ENCODE results near the gene FREM3.

Gene FREM3

GRCh38 chr4:143623896-143624295 is 76.6 kb downstream of the FREM3 start:
- Histone ChIP-seq H3K27ac (ENCODE audit: low read length) (no peak overlapping the region), H3K27me3 (ENCODE audit: control insufficient read depth in 1 of 2, insufficient read depth in 2 of 2, low read length in 2 of 2) (no peaks in the 10 kb centered on the region), H3K4me3 (ENCODE audit: low read length in 2 of 2) (no peak overlapping the region), H3K9me3 (ENCODE audit: control insufficient read depth in 2 of 2, low read length in 2 of 2) (no peaks in the 10 kb centered on the region), H3K36me3 (ENCODE audit: control insufficient read depth in 2 of 2, insufficient read depth in 2 of 2, low read length in 2 of 2) (no peaks in the 10 kb centered on the region), H3K9ac (ENCODE audit: low read length in 2 of 2) (no peak overlapping the region), H3K4me1 (ENCODE audit: control insufficient read depth, insufficient read depth, low read length) (peaks cover 13% of the 10 kb centered on the region)

GRCh38 chr4:143618811-143619210 is 81.7 kb downstream of the FREM3 start:
- no peak overlapping the region for H3K9ac ChIP-seq (ENCODE audit: low read length in 2 of 2)
- H3K9me3 ChIP-seq (ENCODE audit: control insufficient read depth in 2 of 2, low read length in 2 of 2): no peaks in the 10 kb centered on the region
- no peaks in the 10 kb centered on the region for H3K36me3 ChIP-seq (ENCODE audit: control insufficient read depth in 2 of 2, insufficient read depth in 2 of 2, low read length in 2 of 2)
- H3K27me3 ChIP-seq (ENCODE audit: control insufficient read depth in 1 of 2, insufficient read depth in 2 of 2, low read length in 2 of 2): no peaks in the 10 kb centered on the region
- no peak overlapping the region for H3K4me3 ChIP-seq (ENCODE audit: low read length in 2 of 2)
- no peaks in the 10 kb centered on the region for H3K4me1 ChIP-seq (ENCODE audit: control insufficient read depth, insufficient read depth, low read length)
- no peak overlapping the region for H3K27ac ChIP-seq (ENCODE audit: low read length)

- H3K9ac ChIP-seq (ENCODE audit: low read length in 2 of 2): no peak overlapping the region
- no peak overlapping the region for H3K27ac ChIP-seq (ENCODE audit: low read length)
- no peaks in the 10 kb centered on the region for H3K4me1 ChIP-seq (ENCODE audit: control insufficient read depth, insufficient read depth, low read length)
- no peaks in the 10 kb centered on the region for H3K27me3 ChIP-seq (ENCODE audit: control insufficient read depth in 1 of 2, insufficient read depth in 2 of 2, low read length in 2 of 2)
- H3K4me3 ChIP-seq (ENCODE audit: low read length in 2 of 2): no peak overlapping the region
- H3K9me3 ChIP-seq (ENCODE audit: control insufficient read depth in 2 of 2, low read length in 2 of 2): no peaks in the 10 kb centered on the region
- H3K36me3 ChIP-seq (ENCODE audit: control insufficient read depth in 2 of 2, insufficient read depth in 2 of 2, low read length in 2 of 2): no peaks in the 10 kb centered on the region
Measured at GRCh38 chr4:143617994-143618679, 82.3 kb downstream of the FREM3 start.

GRCh38 chr4:143616771-143617170 is 83.7 kb downstream of the FREM3 start:
- Histone ChIP-seq H3K9me3 (ENCODE audit: control insufficient read depth in 2 of 2, low read length in 2 of 2) (no peaks in the 10 kb centered on the region), H3K27me3 (ENCODE audit: control insufficient read depth in 1 of 2, insufficient read depth in 2 of 2, low read length in 2 of 2) (no peaks in the 10 kb centered on the region), H3K36me3 (ENCODE audit: control insufficient read depth in 2 of 2, insufficient read depth in 2 of 2, low read length in 2 of 2) (no peaks in the 10 kb centered on the region), H3K9ac (ENCODE audit: low read length in 2 of 2) (no peak overlapping the region), H3K27ac (ENCODE audit: low read length) (no peak overlapping the region), H3K4me3 (ENCODE audit: low read length in 2 of 2) (no peak overlapping the region), H3K4me1 (ENCODE audit: control insufficient read depth, insufficient read depth, low read length) (no peaks in the 10 kb centered on the region)

- H3K36me3 ChIP-seq (ENCODE audit: control insufficient read depth in 2 of 2, insufficient read depth in 2 of 2, low read length in 2 of 2): no peaks in the 10 kb centered on the region
- peaks cover 0 to 4% of the 10 kb centered on the region in 2 donors for H3K9me3 ChIP-seq (ENCODE audit: control insufficient read depth in 2 of 2, low read length in 2 of 2)
- H3K9ac ChIP-seq (ENCODE audit: low read length in 2 of 2): no peak overlapping the region
- H3K4me3 ChIP-seq (ENCODE audit: low read length in 2 of 2): no peak overlapping the region
- H3K4me1 ChIP-seq (ENCODE audit: control insufficient read depth, insufficient read depth, low read length): no peaks in the 10 kb centered on the region
- no peaks in the 10 kb centered on the region for H3K27me3 ChIP-seq (ENCODE audit: control insufficient read depth in 1 of 2, insufficient read depth in 2 of 2, low read length in 2 of 2)
- no peak overlapping the region for H3K27ac ChIP-seq (ENCODE audit: low read length)
Measured at GRCh38 chr4:143609492-143609891, 91.0 kb downstream of the FREM3 start.

GRCh38 chr4:143606480-143606879 is 94.0 kb downstream of the FREM3 start:
- peaks cover 0 to 4% of the 10 kb centered on the region in 2 donors for H3K9me3 ChIP-seq (ENCODE audit: control insufficient read depth in 2 of 2, low read length in 2 of 2)
- H3K4me1 ChIP-seq (ENCODE audit: control insufficient read depth, insufficient read depth, low read length): no peaks in the 10 kb centered on the region
- no peaks in the 10 kb centered on the region for H3K36me3 ChIP-seq (ENCODE audit: control insufficient read depth in 2 of 2, insufficient read depth in 2 of 2, low read length in 2 of 2)
- no peak overlapping the region for H3K9ac ChIP-seq (ENCODE audit: low read length in 2 of 2)
- H3K27ac ChIP-seq (ENCODE audit: low read length): no peak overlapping the region
- no peak overlapping the region for H3K4me3 ChIP-seq (ENCODE audit: low read length in 2 of 2)
- H3K27me3 ChIP-seq (ENCODE audit: control insufficient read depth in 1 of 2, insufficient read depth in 2 of 2, low read length in 2 of 2): no peaks in the 10 kb centered on the region

- Histone ChIP-seq H3K36me3 (ENCODE audit: control insufficient read depth in 2 of 2, insufficient read depth in 2 of 2, low read length in 2 of 2) (no peaks in the 10 kb centered on the region), H3K4me3 (ENCODE audit: low read length in 2 of 2) (no peak overlapping the region), H3K4me1 (ENCODE audit: control insufficient read depth, insufficient read depth, low read length) (no peaks in the 10 kb centered on the region), H3K27me3 (ENCODE audit: control insufficient read depth in 1 of 2, insufficient read depth in 2 of 2, low read length in 2 of 2) (no peaks in the 10 kb centered on the region), H3K27ac (ENCODE audit: low read length) (no peak overlapping the region), H3K9me3 (ENCODE audit: control insufficient read depth in 2 of 2, low read length in 2 of 2) (no peaks in the 10 kb centered on the region), H3K9ac (ENCODE audit: low read length in 2 of 2) (no peak overlapping the region)
Measured at GRCh38 chr4:143599827-143600226, 100.6 kb downstream of the FREM3 start.

GRCh38 chr4:143598816-143599215 is 101.7 kb downstream of the FREM3 start:
- Histone ChIP-seq H3K27ac (ENCODE audit: low read length) (no peak overlapping the region), H3K4me1 (ENCODE audit: control insufficient read depth, insufficient read depth, low read length) (no peaks in the 10 kb centered on the region), H3K36me3 (ENCODE audit: control insufficient read depth in 2 of 2, insufficient read depth in 2 of 2, low read length in 2 of 2) (no peaks in the 10 kb centered on the region), H3K9me3 (ENCODE audit: control insufficient read depth in 2 of 2, low read length in 2 of 2) (peaks cover 0 to 2% of the 10 kb centered on the region in 2 donors), H3K4me3 (ENCODE audit: low read length in 2 of 2) (no peak overlapping the region), H3K9ac (ENCODE audit: low read length in 2 of 2) (no peak overlapping the region), H3K27me3 (ENCODE audit: control insufficient read depth in 1 of 2, insufficient read depth in 2 of 2, low read length in 2 of 2) (no peaks in the 10 kb centered on the region)

GRCh38 chr4:143597276-143597675 is 103.2 kb downstream of the FREM3 start:
- H3K36me3 ChIP-seq (ENCODE audit: control insufficient read depth in 2 of 2, insufficient read depth in 2 of 2, low read length in 2 of 2): no peaks in the 10 kb centered on the region
- no peaks in the 10 kb centered on the region for H3K4me1 ChIP-seq (ENCODE audit: control insufficient read depth, insufficient read depth, low read length)
- no peaks in the 10 kb centered on the region for H3K27me3 ChIP-seq (ENCODE audit: control insufficient read depth in 1 of 2, insufficient read depth in 2 of 2, low read length in 2 of 2)
- H3K9ac ChIP-seq (ENCODE audit: low read length in 2 of 2): no peak overlapping the region
- H3K27ac ChIP-seq (ENCODE audit: low read length): no peak overlapping the region
- no peak overlapping the region for H3K4me3 ChIP-seq (ENCODE audit: low read length in 2 of 2)
- H3K9me3 ChIP-seq (ENCODE audit: control insufficient read depth in 2 of 2, low read length in 2 of 2): peaks cover 0 to 2% of the 10 kb centered on the region in 2 donors

- no peak overlapping the region for H3K27ac ChIP-seq (ENCODE audit: low read length)
- peaks cover 4% of the 10 kb centered on the region for H3K4me1 ChIP-seq (ENCODE audit: control insufficient read depth, insufficient read depth, low read length)
- no peaks in the 10 kb centered on the region for H3K27me3 ChIP-seq (ENCODE audit: control insufficient read depth in 1 of 2, insufficient read depth in 2 of 2, low read length in 2 of 2)
- no peak overlapping the region for H3K4me3 ChIP-seq (ENCODE audit: low read length in 2 of 2)
- H3K9ac ChIP-seq (ENCODE audit: low read length in 2 of 2): no peak overlapping the region
- H3K36me3 ChIP-seq (ENCODE audit: control insufficient read depth in 2 of 2, insufficient read depth in 2 of 2, low read length in 2 of 2): no peaks in the 10 kb centered on the region
- peaks cover 0 to 4% of the 10 kb centered on the region in 2 donors for H3K9me3 ChIP-seq (ENCODE audit: control insufficient read depth in 2 of 2, low read length in 2 of 2)
Measured at GRCh38 chr4:143587703-143588102, 112.8 kb downstream of the FREM3 start.

- Histone ChIP-seq H3K9me3 (ENCODE audit: control insufficient read depth in 2 of 2, low read length in 2 of 2) (peaks cover 3 to 4% of the 10 kb centered on the region in 2 donors), H3K36me3 (ENCODE audit: control insufficient read depth in 2 of 2, insufficient read depth in 2 of 2, low read length in 2 of 2) (no peaks in the 10 kb centered on the region)
Measured at GRCh38 chr4:143586080-143586479, 114.4 kb downstream of the FREM3 start.

More at GRCh38 chr4:143586080-143586479, 114.4 kb downstream of the FREM3 start:
- Histone ChIP-seq H3K9ac (ENCODE audit: low read length in 2 of 2) (no peak overlapping the region), H3K4me1 (ENCODE audit: control insufficient read depth, insufficient read depth, low read length) (peaks cover 4% of the 10 kb centered on the region), H3K27me3 (ENCODE audit: control insufficient read depth in 1 of 2, insufficient read depth in 2 of 2, low read length in 2 of 2) (no peaks in the 10 kb centered on the region), H3K27ac (ENCODE audit: low read length) (no peak overlapping the region), H3K4me3 (ENCODE audit: low read length in 2 of 2) (no peak overlapping the region)
